Fibroblast of mammary gland (primary cell): ENCODE data around the gene LMX1A.
A peak's percentile ranks its signal among the peaks of the same experiment; 100 is the strongest.

Experiments used
- DNase-seq: peaks from one replicate; pipeline ENCODE4 v3.0.0-alpha.2; 2010; ENCODE audit warnings: low read depth
- H3K4me3 ChIP-seq: 2 replicates; pipeline ENCODE4 v1.5.1; 2011; ENCODE audit warnings: low read depth, mild to moderate bottlenecking, low read length, moderate library complexity; ENCODE audit not compliant: control insufficient read depth
- TF ChIP-seq, protein P1 (sequence below): conservative IDR thresholded peaks from 2 replicates; pipeline ENCODE4 v1.5.1; 2011; ENCODE audit warnings: low read depth, low read length, inconsistent platforms; ENCODE audit not compliant: control insufficient read depth, insufficient read depth

The LMX1A gene

GRCh38 chr1:165296205-165296604, 60.3 kb downstream of the LMX1A start:
- no peak for DNase-seq
- TF ChIP-seq, protein P1, sequence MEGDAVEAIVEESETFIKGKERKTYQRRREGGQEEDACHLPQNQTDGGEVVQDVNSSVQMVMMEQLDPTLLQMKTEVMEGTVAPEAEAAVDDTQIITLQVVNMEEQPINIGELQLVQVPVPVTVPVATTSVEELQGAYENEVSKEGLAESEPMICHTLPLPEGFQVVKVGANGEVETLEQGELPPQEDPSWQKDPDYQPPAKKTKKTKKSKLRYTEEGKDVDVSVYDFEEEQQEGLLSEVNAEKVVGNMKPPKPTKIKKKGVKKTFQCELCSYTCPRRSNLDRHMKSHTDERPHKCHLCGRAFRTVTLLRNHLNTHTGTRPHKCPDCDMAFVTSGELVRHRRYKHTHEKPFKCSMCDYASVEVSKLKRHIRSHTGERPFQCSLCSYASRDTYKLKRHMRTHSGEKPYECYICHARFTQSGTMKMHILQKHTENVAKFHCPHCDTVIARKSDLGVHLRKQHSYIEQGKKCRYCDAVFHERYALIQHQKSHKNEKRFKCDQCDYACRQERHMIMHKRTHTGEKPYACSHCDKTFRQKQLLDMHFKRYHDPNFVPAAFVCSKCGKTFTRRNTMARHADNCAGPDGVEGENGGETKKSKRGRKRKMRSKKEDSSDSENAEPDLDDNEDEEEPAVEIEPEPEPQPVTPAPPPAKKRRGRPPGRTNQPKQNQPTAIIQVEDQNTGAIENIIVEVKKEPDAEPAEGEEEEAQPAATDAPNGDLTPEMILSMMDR = no peak
- no peak overlapping the region for H3K4me3 ChIP-seq

- TF ChIP-seq, protein P1 = peak; percentile 13
- peak; percentile 16 for DNase-seq
- H3K4me3 ChIP-seq = no peak overlapping the region
These were observed 66.4 kb downstream of the LMX1A start for GRCh38 chr1:165290148-165290547.

DNA sequence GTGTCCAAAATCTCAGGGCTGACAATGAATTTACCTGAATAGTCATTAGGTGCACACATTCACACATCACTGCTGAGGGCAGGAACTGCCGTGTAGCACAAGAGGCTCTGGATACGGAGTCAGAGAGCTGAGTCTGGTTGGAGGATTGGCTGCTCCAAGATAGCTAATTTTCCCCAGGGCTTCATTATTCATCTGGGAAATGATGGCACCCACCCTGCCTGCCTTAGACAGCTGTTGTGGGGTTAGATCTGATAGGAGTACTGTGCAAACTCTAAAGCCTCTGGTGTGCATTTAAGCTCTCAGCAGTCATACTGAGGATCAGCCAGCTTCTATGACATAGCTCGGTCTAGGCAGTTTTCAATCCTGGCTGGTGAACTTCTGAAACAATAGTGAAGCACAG, 67.0 kb downstream of the LMX1A start:
- DNase-seq = no peak
- TF ChIP-seq, protein P1 = no peak
- no peak overlapping the region for H3K4me3 ChIP-seq

- DNase-seq = no peak
- TF ChIP-seq, protein P1 = no peak
- no peak overlapping the region for H3K4me3 ChIP-seq
These were observed 68.0 kb downstream of the LMX1A start for GRCh38 chr1:165288350-165289120.

GRCh38 chr1:165287781-165288180, 68.7 kb downstream of the LMX1A start:
- TF ChIP-seq, protein P1 = no peak
- DNase-seq = no peak

DNA sequence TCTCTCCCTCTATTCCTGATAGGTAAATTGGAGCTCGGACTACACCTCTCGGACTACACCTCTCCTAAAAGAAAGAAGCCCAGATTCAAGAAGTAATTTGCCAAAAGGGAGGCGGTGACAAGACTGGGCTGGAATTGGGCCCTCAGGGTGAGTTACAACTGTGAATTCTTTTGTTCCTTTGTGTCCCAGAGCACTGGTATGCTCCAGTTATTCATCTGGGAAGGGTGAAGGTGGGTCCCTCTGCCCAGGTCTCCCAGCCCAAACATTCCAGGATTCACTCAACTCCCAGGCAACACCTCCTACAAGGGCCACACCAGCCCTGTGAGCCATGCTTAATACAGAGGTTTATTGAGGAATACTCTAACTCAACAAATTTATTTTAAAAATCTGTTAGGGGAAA, 69.2 kb downstream of the LMX1A start:
- DNase-seq = no peak
- TF ChIP-seq, protein P1 = no peak
- H3K4me3 ChIP-seq = no peak overlapping the region

More at GRCh38 chr1:165287781-165288180, 68.7 kb downstream of the LMX1A start:
- no peak overlapping the region for H3K4me3 ChIP-seq
